ENCODE measurements around the gene PTPRD. TPM values are rescaled to one million over a fixed set of nuclear protein-coding genes. Genes with fewer than 3 reads are reported as not detected.

The PTPRD gene
- total RNA-seq, 1 donor from 2014 or later = 85.4 TPM

DNA sequence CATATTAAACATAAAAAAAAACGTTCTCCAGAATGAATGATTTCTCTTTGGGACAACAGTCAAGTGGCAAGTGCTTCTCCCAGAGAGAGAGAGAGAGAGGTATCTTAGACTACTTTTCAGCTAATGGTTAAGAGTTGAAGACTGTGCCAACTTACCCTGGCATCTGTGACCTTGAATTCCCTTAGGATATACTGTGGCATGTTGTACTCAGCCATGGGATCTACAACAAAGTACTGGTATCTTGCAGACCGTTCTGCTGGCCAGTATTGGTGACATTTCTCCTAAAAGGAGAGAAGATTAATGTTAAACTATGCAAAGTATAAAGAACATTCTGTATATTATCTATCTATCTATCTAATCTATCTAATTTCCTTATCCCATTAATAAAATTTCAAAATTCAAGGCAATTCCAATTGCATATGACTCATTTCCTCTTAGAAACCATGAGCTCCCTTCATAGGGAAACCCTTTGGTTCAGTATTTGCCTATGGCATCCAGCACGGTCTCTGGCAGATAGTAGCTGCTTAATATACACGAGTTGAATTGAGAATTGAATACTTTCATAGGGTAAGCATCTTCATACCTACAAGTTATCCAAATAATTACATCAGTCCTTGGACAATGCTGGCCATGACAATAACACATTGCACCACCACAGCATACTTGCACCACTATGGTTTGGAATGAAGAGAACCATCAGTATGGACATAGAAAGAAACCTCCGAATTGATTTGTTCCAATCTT lies 2273.9 kb downstream of the PTPRD start:
- DNase-seq (ENCODE audit: low read depth) = peak; percentile 47

DNA sequence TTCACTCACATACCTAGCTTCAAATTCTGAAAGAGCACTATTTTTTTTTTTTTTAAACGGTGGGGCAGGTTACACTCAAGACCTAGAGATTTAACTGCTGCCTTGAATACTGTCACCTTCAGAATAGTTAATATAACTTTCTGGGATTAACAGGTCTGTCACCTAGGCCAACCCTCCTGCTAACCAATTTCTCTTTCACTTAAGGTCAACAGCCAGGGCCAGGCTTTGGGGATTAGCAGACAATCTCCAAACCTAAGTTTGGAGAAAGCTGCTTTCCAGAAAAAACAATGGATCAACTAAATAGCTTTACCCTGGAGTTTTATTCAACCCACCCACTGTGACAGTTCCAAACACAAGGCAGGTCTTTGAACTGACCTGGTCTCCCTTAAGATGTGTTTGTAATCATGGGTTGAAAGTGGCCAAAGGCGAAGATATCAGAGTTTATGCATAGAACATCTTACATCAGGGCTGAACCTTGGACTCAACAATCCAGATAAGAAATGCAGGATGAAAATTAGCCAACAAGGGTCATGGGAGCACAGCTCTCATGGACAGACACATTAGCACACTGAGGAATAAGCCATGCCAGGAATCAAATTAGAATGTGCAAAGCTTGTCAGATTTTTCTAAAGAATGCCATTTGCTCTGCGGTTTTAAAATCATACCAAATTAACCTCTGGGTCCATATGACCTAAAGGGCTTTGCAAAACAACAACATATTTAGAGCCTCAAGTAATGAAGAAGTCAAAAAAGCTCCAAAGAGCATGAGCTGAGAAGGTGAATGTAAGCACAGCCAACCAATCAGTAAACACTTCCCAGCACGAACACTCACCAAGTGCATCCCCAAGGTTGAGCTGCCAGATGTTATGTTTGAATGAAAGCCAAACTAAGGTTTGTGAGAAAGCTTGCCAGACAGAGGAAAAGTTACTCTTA lies 2274.7 kb downstream of the PTPRD start:
- peak; percentile 80 for DNase-seq (ENCODE audit: low read depth)

DNA sequence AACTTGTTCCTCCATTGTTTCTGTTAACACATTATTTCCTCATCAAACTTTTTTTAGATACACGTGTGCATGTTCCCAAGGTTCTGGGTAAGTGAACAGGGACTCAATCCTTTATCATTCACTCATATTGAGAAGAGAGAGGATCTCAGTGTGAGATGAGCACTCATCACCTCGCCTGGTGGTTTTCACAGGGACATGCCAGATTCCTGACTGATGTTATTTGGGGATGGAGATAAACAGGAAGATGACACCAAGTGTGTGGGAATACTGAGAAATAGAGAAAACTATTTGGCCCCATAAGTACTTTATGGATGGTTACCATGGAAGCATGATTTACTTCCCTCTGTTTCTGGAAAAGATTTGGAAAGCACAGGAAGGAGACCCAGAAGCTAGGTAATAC lies 2279.9 kb downstream of the PTPRD start:
- peak; percentile 5 for DNase-seq (ENCODE audit: low read depth)

DNA sequence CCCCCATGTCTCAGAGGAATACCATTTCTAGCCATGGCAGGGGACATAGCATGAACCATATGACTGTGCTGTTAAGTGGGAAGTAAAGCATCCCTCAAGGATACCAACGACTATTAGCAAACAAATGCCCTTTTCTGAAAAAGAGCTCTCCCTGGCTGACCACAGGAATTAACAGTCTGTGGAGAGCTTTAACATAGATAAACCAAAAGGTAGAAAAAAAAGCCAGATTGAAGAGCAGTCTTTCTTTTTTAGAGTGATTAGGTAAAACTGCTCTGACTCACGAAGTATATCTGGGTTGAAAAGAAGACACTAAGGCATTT lies 2280.5 kb downstream of the PTPRD start:
- DNase-seq (ENCODE audit: low read depth) = peak; percentile 74

DNA sequence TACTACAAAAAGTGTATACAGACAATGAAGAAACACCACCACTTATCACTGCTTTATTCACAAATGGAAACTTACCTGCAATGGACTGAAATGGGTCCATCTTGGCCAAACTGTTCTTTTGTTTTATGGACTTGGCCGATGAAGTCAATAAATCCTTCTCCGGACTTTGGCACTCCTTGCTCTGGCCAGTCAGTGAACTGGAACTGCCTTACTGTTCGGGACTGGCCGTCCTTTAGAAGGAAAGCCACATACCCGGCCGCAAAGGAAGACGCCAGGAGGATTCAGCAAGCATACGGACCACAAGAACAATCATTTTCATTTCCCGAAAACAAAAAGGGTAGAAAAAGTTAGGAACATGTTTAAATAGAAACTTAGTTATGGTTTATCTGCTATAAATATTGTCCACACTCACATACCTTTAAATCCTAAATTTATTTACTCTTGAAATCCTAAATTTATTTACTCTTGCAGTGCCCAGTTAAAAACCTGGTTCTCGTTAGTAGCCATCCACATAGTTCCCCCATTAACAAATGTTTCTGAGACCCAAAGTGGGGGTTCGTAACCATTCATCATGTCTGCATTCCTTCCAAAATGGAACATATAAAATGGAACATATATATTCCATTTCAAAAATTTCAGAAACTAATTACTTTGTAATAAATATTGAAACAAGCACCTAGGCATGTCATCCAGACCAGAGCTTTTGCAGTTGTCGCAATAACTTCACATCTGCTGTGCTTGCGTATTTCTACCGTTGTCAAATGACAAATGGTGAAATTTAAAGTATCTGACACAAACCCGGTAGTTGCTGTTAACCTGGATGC lies 2281.1 kb downstream of the PTPRD start:
- DNase-seq (ENCODE audit: low read depth) = peak; percentile 77

DNA sequence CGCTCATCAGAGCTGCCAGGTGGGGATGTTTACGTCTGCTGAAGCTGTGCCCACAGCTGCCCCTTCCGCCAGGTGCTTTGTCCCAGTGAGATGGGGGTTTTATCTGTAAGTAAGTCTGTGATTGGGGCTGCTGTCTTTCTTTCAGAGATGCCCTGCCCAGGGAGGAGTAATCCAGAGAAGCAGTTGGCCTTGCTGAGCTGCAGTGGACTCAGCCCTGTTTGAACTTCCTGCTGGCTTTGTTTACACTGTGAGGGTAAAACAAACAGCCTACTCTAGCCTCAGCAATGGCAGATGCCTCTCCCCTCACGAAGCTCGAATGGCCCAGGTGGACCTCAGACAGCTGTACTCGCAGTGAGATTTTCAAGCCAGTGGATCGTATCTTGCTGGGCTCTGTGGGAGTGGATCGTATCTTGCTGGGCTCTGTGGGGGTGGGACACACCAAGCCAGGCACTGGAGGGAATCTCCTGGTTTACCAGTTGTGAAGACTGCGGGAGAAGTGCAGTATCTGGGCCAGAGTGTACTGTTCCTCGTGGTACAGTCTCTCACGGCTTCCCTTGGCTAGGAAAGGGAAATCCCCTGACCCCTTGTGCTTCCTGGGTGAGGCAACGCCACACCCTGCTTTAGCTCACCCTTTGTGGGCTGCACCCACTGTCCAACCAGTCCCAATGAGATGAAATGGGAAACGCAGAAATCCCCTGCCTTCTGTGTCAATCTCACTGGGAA lies 2283.1 kb downstream of the PTPRD start:
- no peak for DNase-seq (ENCODE audit: low read depth)

DNA sequence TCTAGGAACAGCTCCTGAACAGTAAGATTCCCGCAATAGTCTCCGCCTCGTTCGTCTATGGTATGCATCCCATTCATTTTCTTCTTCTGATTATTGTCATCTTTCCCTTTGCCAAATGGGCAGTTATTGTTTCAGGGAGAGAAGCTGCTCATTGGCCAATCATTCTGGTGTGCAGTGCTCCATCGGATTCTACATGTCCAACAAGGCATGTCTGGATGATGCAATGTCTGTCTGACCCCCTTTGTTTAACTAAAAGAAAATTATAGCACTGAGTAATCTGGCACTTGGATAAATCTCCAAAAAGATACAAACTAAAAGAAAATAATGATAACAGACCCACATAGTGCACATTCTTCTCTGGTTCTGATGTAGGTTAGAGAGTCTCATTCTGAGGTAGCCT lies 2297.6 kb downstream of the PTPRD start:
- peak; percentile 62 for DNase-seq (ENCODE audit: low read depth)

DNA sequence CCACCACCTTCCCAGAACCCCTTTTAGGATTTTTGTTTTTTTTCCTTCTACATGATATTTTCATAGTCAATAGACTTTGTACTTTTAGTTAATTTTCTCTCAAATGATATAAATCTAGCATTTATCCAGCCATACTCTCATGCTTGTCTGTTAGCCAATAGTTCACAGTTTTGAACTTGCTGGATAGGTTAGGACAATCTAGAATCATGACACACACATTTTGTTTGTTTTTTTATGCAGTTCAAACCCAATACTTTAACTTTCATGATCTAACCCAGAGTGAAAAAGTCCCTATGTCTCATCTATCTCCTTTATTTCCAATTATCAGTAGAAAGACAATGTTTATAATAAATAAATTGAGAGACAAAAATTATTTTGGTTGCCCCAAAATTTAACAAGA lies 2303.5 kb downstream of the PTPRD start:
- no peak for DNase-seq (ENCODE audit: low read depth)

DNA sequence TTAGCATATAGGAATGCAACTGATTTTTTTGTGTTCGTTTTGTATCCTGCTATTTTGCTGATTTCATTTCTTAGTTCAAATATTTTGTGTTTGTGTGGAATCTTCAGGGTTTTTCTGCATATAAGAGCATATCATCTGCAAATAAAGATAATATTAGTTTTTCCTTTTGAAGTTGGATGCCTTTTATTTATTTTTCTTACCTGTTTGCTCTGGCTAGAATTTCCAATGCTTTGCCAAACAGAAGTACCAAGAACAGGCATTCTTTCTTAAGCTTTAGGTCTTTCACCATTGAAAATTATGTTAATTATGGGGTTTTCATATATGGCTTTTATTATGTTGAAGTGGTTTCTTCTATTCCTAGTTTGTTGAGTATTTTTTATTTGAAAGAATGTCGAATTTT lies 2308.1 kb downstream of the PTPRD start:
- no peak for DNase-seq (ENCODE audit: low read depth)

DNA sequence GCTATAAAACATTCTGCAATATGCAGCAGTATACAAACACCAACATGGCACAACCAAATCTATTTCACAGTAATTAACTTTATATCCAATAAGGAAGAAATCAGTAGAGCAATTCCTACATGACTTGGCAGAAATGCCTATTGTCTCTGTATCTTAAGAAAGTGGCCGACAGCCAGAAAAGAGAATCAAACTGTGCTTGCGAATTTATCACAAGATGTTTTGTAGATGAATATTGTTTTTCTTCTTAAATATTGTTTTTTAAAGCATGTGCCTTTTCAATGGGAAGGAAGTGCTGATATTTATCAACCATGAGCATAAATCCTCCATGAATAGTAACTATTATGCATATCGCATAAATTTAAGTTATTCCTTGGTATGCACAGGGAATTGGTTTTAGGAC lies 2311.5 kb downstream of the PTPRD start:
- DNase-seq (ENCODE audit: low read depth) = no peak

DNA sequence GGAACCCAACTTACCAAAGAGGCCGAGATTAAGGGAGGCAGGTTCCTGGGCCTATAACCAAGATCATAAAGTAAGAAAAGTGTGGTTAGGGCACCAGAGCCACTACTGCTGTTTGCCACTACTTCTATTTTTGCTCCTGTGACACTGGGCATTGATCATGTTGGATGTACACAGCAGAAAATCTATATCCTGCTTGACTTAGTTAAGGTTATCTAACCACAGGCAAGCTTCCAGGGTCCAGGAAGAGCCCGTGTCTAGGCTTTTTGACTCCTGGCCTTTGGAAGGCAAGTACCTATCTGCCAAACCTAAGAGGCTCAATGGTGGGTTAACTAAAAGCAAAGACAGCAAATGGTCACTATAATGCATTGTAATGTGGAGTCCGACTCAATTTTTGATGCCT lies 2315.8 kb downstream of the PTPRD start:
- no peak for DNase-seq (ENCODE audit: low read depth)

DNA sequence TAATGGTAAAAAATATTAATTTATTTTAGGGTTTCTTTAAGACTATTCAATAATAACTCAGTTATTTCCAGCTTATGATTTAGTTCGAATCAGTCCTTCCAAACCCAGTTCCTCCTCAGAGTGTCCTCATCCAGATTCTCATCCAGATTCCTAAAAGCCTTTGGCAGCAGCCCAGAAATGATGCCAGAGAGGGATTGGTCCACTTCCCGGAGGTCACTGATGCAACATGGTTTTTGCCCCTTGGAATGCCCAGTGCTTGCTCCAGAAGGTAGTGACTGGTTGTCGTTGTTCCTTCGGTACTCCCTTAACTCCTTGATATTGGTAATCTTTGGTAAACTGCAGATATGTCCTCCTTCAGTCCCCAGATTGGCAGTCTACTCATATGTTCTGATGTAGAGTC lies 2320.1 kb downstream of the PTPRD start:
- DNase-seq (ENCODE audit: low read depth) = no peak

DNA sequence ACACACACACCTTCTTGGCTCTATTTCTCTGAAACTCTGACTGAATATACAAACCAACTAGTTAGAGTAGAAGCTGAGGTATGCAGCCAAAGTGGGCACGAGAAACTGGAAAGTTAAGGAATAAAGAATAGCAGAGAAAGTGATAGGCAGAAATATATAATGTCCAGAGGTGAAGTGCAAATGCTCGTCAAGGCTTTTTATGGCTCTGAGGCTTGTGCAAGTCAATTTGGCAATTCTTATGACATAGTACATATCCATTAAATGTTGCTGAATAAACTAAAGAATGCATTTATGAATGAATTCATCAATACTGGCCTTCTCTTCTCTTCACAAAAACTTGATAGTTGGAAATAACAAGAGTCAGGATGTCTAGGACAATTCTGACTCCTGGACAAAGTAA lies 2323.1 kb downstream of the PTPRD start:
- DNase-seq (ENCODE audit: low read depth) = no peak

DNA sequence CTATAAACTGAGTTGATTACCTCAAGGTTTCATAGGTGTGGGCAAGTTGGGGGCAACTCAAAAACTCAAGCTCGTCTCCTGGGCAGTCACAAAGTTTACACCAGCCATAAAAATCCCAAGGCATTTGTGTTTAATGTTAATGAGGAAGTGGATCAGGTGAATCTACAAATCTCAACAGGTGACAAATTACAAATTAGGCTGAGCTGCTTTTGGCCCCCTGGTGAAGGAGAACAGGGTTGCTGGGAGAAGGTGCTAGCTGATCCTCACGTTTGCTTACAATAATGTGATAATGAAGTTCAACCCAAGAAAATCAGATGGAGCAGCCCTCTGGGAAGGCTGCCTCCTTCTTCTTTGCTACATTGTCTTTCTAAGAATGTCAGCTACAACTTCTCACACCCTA lies 2324.8 kb downstream of the PTPRD start:
- DNase-seq (ENCODE audit: low read depth) = no peak

DNA sequence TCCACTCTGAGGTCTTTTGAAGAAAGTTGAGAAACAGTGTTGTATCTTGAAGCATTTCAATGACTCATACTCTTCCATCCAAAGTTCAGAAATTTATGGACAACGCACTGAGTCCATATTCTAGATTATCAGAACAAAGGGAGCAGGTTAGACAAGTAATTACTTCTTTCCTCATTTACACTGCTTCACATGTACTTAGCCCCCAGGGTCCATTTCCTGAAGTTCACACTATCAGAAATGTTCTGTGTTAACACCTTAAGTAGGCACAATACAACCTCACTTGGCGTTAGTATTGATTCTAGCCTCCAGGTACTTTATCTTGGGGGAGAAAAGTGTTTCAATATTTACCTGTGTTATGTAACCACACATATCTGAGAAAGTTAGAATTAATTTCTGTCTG lies 2325.3 kb downstream of the PTPRD start:
- peak; percentile 7 for DNase-seq (ENCODE audit: low read depth)

DNA sequence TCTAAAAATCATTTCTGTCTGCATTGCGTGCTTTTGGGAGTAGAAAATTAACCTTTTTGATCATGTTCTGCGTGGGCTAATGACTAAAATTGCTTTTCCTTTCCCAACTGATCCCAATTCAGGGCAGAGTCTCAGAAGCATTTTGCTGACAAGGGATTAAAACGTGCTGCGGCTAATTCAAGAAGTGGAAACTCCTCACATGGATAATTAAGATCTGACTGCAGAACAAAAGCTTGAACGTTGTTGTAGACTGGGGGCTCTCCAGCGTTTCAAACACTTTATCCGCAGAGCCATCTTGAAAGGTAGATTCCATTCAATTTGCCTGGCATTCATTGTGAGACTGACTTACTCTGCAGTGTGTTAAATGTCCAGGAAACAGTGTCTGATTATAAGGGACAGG lies 2327.9 kb downstream of the PTPRD start:
- DNase-seq (ENCODE audit: low read depth) = no peak

DNA sequence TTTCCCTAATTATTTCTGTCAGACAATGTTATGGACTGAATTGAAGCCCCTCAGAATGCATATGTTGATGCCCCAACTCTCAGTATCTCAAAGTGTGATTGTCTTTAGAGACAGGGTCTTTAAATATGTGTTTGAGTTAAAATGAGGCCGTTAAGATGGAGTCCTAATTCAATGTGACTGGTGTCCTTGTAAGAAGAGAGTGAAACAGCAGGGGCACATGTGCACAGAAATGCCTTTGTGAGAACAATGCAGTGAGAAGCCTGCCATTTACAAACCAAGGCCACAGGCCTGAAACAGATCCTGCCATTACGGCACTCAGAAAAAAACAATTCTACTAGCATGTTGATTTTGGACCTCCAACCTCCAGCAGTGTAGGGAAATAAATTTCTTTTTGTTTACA lies 2330.3 kb downstream of the PTPRD start:
- DNase-seq (ENCODE audit: low read depth) = no peak

DNA sequence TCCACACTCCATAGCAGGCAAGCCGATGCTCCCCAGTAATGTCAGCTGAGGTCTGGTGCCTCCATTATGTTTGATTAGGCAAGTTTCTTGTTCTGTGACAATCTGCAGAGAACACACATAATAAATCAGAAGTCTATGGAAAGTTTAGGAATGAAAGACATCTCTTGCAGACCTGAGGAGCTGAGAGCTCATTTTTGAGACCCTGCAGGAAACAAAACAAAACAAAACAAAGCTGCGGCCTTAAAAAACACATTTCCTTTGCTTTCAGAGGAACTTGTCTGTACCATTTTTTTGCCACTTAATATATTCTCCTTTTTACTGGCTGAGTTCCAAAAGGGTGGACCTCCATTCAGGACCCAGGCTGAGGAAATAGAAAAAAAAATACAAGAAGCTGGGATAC lies 2332.0 kb downstream of the PTPRD start:
- no peak for DNase-seq (ENCODE audit: low read depth)

DNA sequence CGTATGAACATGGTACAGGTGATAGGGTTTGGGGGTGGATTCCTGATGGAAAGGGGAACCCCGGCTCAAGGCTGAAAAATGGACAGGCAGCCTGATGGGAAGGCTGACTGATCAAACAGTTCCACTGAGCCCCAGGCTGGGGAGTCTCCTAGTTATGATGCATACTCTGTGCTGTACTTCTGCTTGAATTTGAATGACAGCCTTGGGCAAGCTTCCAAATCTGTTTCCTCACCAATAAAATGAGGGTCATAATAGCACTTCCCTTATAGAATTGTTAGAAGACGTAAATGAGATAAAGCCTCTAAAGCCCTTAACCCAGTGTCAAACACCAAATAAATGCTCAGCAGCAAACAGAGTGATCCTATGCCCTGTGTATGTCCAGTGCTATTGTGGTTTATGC lies 2334.8 kb downstream of the PTPRD start:
- no peak for DNase-seq (ENCODE audit: low read depth)

DNA sequence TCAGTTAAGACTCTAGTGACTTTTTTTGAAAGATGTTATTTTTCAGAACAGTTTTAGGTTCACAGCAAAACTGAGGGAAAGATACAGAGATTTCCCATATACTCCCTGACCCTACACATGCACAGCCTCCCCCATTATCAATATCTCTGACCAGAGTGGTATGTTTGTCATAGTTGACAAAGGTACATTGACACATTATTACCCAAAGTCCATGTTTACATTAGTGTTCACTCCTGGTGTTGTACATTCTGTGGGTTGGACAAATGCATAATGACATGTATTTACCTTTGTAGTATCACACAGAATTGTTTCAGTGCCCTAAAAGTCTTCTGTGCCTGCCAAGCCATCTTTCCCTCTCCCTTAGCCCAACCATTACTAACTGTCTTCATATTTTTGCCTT lies 2342.6 kb downstream of the PTPRD start:
- no peak for DNase-seq (ENCODE audit: low read depth)

DNA sequence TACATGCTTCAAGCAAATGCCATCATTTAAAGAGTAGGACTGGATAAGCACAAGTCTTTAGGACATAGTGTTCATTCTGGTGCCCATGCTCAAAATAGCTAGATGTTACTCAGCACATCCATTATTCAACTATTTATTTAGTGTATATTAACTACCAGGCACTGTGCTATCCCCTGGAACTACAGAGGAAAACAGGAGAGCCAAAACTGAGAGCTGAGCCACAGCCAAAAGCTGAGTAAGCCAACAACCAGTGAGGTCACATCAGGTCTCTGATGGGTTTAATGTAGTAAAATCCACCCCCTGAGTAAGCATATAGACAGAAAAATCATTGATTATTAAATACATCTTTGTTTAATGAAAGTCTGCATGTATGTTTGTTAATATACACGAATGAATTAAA lies 2343.9 kb downstream of the PTPRD start:
- DNase-seq (ENCODE audit: low read depth) = no peak
